ENCODE results near the gene CYSTM1. TPM values are rescaled to one million over a fixed set of nuclear protein-coding genes. Genes with fewer than 3 reads are reported as not detected.

Gene CYSTM1
- total RNA-seq, 1 experiment from 2014 or later: 46.1 TPM

DNA sequence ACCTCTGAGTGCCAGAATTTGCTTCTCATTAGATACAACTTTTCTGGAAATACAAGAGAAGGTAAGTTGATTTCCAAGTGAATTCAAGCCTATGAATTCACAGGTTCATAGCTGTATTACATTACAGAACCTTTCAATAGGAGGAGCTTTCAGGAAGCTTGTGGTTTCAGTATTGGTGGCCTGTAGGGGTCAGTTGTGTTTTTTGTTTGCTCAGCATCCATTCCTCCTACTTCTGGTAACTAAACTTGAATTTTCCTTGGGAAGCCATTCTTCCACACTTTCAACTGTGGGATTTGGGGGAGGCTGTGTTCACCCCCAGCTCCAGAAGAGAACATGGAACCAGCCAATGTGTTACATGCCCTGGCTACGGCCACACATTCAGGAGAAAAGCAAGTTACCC, 5.6 kb upstream of the CYSTM1 start:
- in situ Hi-C loops (cut with HindIII; ENCODE audit: low sequenced_read_pairs): no loop called here

DNA sequence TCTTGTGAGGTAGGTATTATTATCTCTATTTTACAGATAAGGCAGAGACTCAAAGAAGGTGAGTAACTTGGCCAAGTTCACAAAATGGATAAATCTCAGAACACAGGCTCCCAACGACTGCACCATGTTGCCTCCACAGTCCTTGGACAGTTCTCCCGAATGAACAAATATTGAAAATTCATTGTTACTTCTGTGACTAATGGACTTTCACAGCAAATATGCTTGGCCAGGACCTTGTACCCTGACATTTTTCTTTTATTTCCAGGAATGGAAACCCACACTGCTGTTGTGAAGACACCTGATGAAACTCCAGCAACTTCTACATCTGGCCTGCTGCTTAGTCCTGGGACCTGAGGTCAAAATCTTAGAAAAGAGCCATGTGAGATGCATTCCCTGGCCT, 2.5 kb upstream of the CYSTM1 start:
- no peak for DNase-seq (ENCODE audit: low spot score)
- in situ Hi-C loops (cut with HindIII; ENCODE audit: low sequenced_read_pairs): no loop called here

More for the DNA sequence above, 5.6 kb upstream of the CYSTM1 start:
- peak; percentile 24 for DNase-seq (ENCODE audit: low spot score)

GRCh38 chr5:140174014-140174413, 974 bp upstream of the CYSTM1 start:
- no peak for DNase-seq (ENCODE audit: low spot score)
- in situ Hi-C loops (cut with HindIII; ENCODE audit: low sequenced_read_pairs): no loop called here

DNA sequence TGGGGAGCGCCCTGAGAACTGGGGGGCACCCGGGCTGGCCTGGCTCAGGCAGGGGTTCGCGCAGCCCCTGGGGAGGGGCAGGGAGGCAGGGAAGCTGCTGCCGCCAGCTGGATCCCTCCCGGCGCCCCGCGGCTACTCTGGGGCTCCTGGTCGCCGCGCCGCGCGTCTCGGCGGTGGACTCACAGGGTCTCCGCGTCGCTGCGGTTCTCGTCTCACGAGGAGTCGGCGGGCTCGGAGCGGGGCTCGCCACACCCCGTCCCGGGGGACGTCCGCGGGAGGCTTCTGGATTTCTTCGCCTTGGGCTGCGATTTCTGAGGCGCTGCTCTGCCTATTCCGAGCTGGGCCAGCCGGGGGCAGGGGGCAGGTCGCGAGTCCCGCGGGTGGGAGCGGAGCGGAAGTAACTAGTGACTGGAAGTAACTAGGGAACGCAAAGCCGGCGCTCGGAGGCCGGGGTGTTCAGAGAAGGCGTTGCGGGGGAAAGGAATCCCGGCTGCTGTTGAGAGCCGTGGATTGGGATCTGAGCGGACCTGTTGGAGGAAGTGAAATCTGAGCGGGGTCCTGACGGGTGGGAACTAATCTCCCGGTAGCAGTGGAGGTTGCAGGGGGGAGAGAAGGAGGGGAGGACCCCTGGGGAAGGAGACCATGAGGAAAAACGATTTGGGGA, 511 bp downstream of the CYSTM1 start:
- in situ Hi-C loops (cut with HindIII; ENCODE audit: low sequenced_read_pairs): no loop called here

GRCh38 chr5:140176031-140176387, 1.0 kb downstream of the CYSTM1 start:
- no peak for DNase-seq (ENCODE audit: low spot score)
- in situ Hi-C loops (cut with HindIII; ENCODE audit: low sequenced_read_pairs): no loop called here

More for the DNA sequence above, 511 bp downstream of the CYSTM1 start:
- DNase-seq (ENCODE audit: low spot score): peak; percentile 46

- in situ Hi-C loops (cut with HindIII; ENCODE audit: low sequenced_read_pairs): no loop called here
- no peak for DNase-seq (ENCODE audit: low spot score)
These were observed 3.1 kb downstream of the CYSTM1 start for GRCh38 chr5:140178086-140178410.

- DNase-seq (ENCODE audit: low spot score): no peak
- in situ Hi-C loops (cut with HindIII; ENCODE audit: low sequenced_read_pairs): no loop called here
These were observed 3.6 kb downstream of the CYSTM1 start for GRCh38 chr5:140178482-140179116.

DNA sequence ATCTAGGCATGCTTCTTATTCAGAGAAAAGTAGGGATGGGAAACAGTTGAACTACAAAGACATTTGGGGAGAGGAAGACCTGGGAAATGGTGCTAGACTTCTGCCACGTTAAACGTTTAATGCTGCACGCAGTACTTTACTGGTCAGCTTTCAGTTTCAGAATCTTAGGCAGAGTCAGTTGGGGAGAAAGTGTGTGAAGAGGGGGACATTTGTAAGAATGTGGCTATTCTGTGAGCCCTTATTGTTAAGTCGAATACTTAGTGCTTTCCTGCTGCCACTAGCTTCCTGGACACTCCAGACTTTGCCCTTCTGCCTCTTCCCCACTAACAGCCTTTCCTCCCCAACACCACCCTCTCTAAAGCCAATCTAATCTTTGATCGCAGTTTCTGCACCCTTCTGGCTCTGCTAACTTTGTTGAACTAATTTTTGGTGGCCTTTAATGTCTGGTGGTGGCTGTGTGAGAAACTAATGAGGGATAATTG, 6.1 kb downstream of the CYSTM1 start:
- in situ Hi-C loops (cut with HindIII; ENCODE audit: low sequenced_read_pairs): no loop called here
- no peak for DNase-seq (ENCODE audit: low spot score)

GRCh38 chr5:140181525-140181924, 6.5 kb downstream of the CYSTM1 start:
- in situ Hi-C loops (cut with HindIII; ENCODE audit: low sequenced_read_pairs): no loop called here
- no peak for DNase-seq (ENCODE audit: low spot score)

DNA sequence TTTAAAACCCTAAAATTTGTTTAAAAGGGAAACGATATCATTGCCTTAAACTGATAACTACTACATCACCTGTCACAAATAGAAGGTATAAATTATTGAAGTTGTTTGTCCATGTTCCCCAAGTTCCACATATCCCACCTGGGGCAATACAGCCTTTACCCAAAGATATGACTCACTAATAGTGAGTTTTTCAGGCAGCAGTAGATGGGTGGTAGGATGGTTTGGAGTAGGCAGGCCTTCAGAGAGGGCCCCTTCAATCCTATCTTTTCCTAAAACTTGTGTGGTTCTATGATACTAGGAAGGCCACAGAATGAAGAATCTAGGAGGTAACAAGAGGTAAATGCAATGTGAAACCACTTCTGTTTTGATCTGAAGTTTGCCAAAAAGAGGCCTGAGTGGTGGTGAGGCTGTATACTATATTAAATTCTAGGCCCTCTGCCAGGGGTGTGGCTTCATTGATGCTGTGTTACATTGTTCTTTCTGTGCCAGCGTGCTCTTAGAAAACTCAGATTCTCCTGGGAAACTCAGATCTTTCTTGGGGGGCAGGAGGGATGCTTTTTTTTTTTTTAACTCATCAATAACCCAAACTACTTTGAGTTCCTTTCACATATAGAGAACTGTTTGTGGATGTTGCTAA, 7.2 kb downstream of the CYSTM1 start:
- no peak for DNase-seq (ENCODE audit: low spot score)
- in situ Hi-C loops (cut with HindIII; ENCODE audit: low sequenced_read_pairs): no loop called here

- no peak for DNase-seq (ENCODE audit: low spot score)
These were observed 7.9 kb downstream of the CYSTM1 start for GRCh38 chr5:140182803-140183367.

DNA sequence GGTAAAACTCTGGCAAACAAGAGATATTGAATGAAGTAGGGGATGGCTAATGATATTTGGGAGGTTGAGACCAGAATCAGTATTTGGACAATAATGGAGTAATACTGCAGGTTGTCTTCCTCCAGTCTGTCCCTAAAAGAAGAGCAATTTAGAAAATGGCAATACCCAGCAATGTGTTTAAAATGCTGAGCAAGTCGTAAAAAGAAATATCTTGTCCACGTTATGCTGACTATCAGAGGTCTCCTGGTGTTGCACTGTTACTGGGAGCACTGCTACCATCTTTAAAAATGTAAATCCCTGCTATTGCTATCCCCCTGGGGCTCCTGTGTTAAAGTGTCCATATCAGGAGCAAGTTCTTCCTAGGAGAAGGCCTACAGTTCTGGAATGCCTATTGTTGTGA, 10.4 kb downstream of the CYSTM1 start:
- no peak for DNase-seq (ENCODE audit: low spot score)
- in situ Hi-C loops (cut with HindIII; ENCODE audit: low sequenced_read_pairs): no loop called here

More at GRCh38 chr5:140182803-140183367, 7.9 kb downstream of the CYSTM1 start:
- in situ Hi-C loops (cut with HindIII; ENCODE audit: low sequenced_read_pairs): no loop called here

GRCh38 chr5:140186267-140186671, 11.3 kb downstream of the CYSTM1 start:
- DNase-seq (ENCODE audit: low spot score): no peak

GRCh38 chr5:140189253-140189652, 14.3 kb downstream of the CYSTM1 start:
- in situ Hi-C loops (cut with HindIII; ENCODE audit: low sequenced_read_pairs): no loop called here
- DNase-seq (ENCODE audit: low spot score): no peak

More at GRCh38 chr5:140186267-140186671, 11.3 kb downstream of the CYSTM1 start:
- in situ Hi-C loops (cut with HindIII; ENCODE audit: low sequenced_read_pairs): no loop called here

GRCh38 chr5:140189977-140190871, 15.2 kb downstream of the CYSTM1 start:
- in situ Hi-C loops (cut with HindIII; ENCODE audit: low sequenced_read_pairs): no loop called here
- no peak for DNase-seq (ENCODE audit: low spot score)

DNA sequence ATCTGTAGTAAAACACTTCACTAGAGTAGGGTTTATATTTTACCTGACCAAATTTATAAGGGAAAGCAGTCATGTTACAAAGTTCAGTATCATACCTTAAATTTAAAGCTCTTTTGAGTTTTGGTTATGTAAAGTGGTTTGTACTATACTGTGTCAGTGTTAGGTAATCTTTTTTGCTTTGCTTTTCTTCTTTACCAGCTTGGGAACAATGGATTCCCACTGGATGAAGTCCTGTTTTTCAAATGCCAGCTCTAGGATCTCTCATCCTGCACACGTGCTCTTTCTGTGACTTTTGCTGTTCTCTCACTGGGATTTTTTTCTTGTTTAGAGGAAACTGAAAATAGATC, 15.9 kb downstream of the CYSTM1 start:
- in situ Hi-C loops (cut with HindIII; ENCODE audit: low sequenced_read_pairs): no loop called here
- no peak for DNase-seq (ENCODE audit: low spot score)

DNA sequence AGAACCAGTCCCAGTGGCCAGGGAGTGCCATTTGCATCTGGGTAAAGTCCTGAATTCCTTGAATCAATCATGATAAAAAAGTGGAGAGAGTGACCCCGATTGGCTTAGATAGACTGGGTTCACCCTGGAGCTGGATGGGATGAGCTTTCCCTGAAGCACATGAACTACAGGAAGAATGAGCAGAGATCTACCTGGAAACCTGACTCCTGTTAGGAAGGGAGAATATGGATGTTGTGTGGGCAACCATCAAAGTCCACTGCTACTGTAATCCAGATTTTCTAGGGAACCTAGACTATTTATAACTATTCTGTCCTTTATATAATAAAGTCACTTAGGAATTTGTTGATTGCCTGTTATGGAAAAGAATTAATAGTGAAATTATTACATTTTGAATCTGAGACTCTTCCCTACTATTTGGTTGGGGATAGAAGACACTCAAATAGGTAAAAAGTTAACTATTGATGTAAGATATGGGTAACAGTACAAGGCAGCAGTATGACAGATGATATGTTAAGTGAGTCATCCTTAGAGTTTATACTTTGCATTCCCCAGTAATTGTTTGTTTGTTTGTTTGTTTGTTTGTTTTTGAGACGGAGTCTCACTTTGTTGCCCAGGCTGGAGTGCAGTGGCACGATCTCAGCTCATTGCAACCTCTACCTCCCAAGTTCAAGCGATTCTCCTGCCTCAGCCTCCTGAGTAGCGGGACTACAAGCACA, 17.9 kb downstream of the CYSTM1 start:
- DNase-seq (ENCODE audit: low spot score): no peak
- in situ Hi-C loops (cut with HindIII; ENCODE audit: low sequenced_read_pairs): no loop called here

DNA sequence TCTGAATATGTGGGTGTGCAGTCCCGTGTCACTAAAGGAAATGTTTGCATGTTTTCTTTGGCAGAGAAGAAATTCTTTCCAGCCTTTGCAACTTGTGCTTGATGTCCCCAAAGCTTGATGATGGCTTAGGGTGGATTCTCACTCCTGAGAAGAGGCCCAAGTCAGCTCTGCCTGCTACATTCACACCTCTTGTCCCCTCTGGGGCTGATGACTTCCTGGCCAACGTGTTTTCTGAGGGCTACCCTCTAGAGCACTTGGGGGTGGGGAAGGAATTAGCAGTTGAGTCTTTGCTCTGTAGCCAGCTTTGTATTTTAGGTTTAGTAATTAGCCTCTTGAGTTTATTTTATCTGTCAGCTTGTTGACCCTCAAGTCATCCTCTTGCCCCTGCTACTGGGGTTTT, 19.7 kb downstream of the CYSTM1 start:
- in situ Hi-C loops (cut with HindIII; ENCODE audit: low sequenced_read_pairs): no loop called here
- no peak for DNase-seq (ENCODE audit: low spot score)

Data from G401 (cell line).